Left cardiac atrium (tissue), 4 donors: Measurements from ENCODE around the gene CAMK2B. TPM values are rescaled to one million over a fixed set of nuclear protein-coding genes. Genes with fewer than 3 reads are reported as not detected.
"Not testable (repeated sequence)": the region's sequence is repeated elsewhere in the genome, so short reads cannot be mapped to it uniquely, and the experiment has no call there.

Experiments used
- ATAC-seq, 2 donors: fragments of 200-7000 bp; cut with Tn5 transposase; one replicate each; pipeline ENCODE4 v1.9.1; 2020; ENCODE audit warnings: mild to moderate bottlenecking in 2 of 2, moderate library complexity in 2 of 2
- DNase-seq: peaks from one replicate; pipeline ENCODE4 v3.0.0-alpha.2; 2020
- intact Hi-C, 2 donors: fragments of 100-400 bp; cut with DNase I; formaldehyde crosslinking; loops; one replicate each; pipeline versions ENCODE4 v1.14.1 to v1.15.1; 2022 to 2023
- total RNA-seq, 2 donors: library from RNA; stranded (reverse); fragmentation: NEBNext Ultra II Directional; extraction: Animal tissue kit (Norgen Biotek cat#: 25700); gene quantifications; one replicate each; pipeline ENCODE4 v1.2.1, GENCODE V29; 2021
- donor health status: DM: no; HTN: yes; CAD: no.
- donor health status: DM: no; HTN: yes; CAD: no; lungs with severe emphysema.
- donor health status: DM: yes; HTN: yes; CAD: no.
- donor health status: Dilated cardiomyopathy.

The CAMK2B gene
- total RNA-seq, 2 donors from 2014 or later, result 75.8 to 98.7 TPM

GRCh38 chr7:44173911-44174693 lies 151.3 kb downstream of the CAMK2B start:
- no peak for ATAC-seq
- intact Hi-C loops, result no loop called here
- DNase-seq, result no peak

- intact Hi-C loops, result no loop called here
- DNase-seq (no peak), ATAC-seq (no peak)
Measured at GRCh38 chr7:44172803-44173424, 152.5 kb downstream of the CAMK2B start.

DNA sequence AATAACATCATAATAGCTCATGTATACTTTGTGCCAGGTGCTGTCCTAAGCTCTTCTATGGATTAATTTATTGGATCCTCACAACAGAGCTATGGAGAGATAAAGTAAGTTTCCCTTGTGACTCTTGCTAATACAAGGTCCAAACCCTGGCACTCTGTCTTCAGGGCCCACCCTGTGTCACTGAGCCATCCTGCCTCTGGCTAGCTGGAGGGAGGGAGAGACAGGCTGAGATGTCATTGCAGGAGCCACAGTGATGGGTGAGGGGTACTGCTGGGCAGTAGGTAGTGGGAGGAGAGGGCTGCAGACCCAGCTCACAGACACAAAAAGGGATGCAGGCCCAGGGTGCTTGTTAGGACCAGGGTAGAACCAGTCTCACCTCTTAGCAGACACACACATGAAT lies 153.0 kb downstream of the CAMK2B start:
- ATAC-seq (no peak), DNase-seq (no peak)
- intact Hi-C loops, result no loop called here

GRCh38 chr7:44171901-44172300 lies 153.5 kb downstream of the CAMK2B start:
- DNase-seq, ATAC-seq, intact Hi-C loops: not testable (repeated sequence)

- ATAC-seq (no peak), DNase-seq (no peak)
- intact Hi-C loops, result no loop called here
Measured at GRCh38 chr7:44167920-44168319, 157.5 kb downstream of the CAMK2B start.

Other genes with a start within 250 kb of the CAMK2B start
- 10 to 100 TPM; 20.0 to 22.1 TPM for gene POLM, start 243.1 kb downstream of the CAMK2B start, total RNA-seq
- 100 to 1,000 TPM in 1 of 2 donors, 10 to 100 TPM in 1; 65.0 to 117 TPM for gene AEBP1, start 221.2 kb downstream of the CAMK2B start, total RNA-seq
- 10 to 100 TPM; 95.8 to 98.9 TPM for gene POLD2, start 202.0 kb downstream of the CAMK2B start, total RNA-seq
- over 10,000 TPM; 20,486 to 20,690 TPM for gene MYL7, start 184.3 kb downstream of the CAMK2B start, total RNA-seq
- gene GCK, start 136.2 kb downstream of the CAMK2B start, total RNA-seq, result 1 to 10 TPM; 3.1 to 5.6 TPM
- 10 to 100 TPM; 51.5 to 62.1 TPM for gene YKT6, start 124.6 kb downstream of the CAMK2B start, total RNA-seq
- gene NUDCD3, start 165.1 kb upstream of the CAMK2B start, total RNA-seq, result 100 to 1,000 TPM in 1 of 2 donors, 10 to 100 TPM in 1; 83.7 to 104 TPM
- gene NPC1L1, start 215.7 kb upstream of the CAMK2B start, total RNA-seq, result under 1 TPM; 0.09 to 0.10 TPM
- 10 to 100 TPM; 27.8 to 44.4 TPM for gene DDX56, start 248.3 kb upstream of the CAMK2B start, total RNA-seq